H1 (cell line): ENCODE results near the gene ADD2. TPM values are rescaled to one million over a fixed set of nuclear protein-coding genes. Genes with fewer than 3 reads are reported as not detected.

ENCODE experiments used
- CBX5 ChIP-seq: fragments of 300-800, 300-1000 bp; sonication (generic); IDR thresholded peaks from 2 replicates; pipeline ENCODE4 v1.7.1; 2016; ENCODE audit warnings: antibody characterized with exemption, low read length, low read depth
- CHD7 ChIP-seq: fragments of 300-600 bp; sonication (generic); IDR thresholded peaks from 2 replicates; pipeline ENCODE4 v1.7.1; 2012; ENCODE audit warnings: low read length, moderate library complexity, mild to moderate bottlenecking, inconsistent platforms; ENCODE audit not compliant: insufficient replicate concordance
- JUND ChIP-seq: IDR thresholded peaks from 2 replicates; pipeline ENCODE4 v1.6.1; 2011; ENCODE audit warnings: mild to moderate bottlenecking, improper control_type of control experiment, low read length
- SUZ12 ChIP-seq: fragments of 200-600 bp; sonication (generic); IDR thresholded peaks from 2 replicates; pipeline ENCODE4 v1.6.1; 2012; ENCODE audit warnings: mild to moderate bottlenecking, inconsistent platforms, low read length, moderate library complexity, mixed read lengths
- polyA plus RNA-seq, 7 experiments: library from polyadenylated mRNA; depleted of rRNA in 3 of 7; stranded (reverse) in 5 of 7; unstranded in 2 of 7; fragments of >200 nt in 5 of 7; fragments of 200-250 nt in 2 of 7; gene quantifications; 1 replicate in 5 of 7; 2 replicates in 1 of 7; 4 replicates in 1 of 7; pipeline versions ENCODE4 v1.2.1 to v1.2.3, GENCODE V29; 2011 to 2013; ENCODE audit warnings: missing spikeins in 2 of 7, mixed read lengths in 2 of 7
- total RNA-seq: library from RNA; stranded (reverse); fragmentation: NEBNext Ultra II Directional; extraction: Animal tissue kit (Norgen Biotek cat#: 25700); gene quantifications from 2 replicates; pipeline ENCODE4 v1.2.1, GENCODE V29; 2021

Gene ADD2
- total and polyA plus RNA-seq, 2 of the 8 experiments (the other 6 are each of a cell fraction or from before 2014, with no cell fraction given): 58.5 to 170 TPM

GRCh38 chr2:70619167-70619566, 148.8 kb downstream of the ADD2 start (continued):
- TF ChIP-seq CBX5 (no peak), CHD7 (no peak), SUZ12 (no peak), JUND (no peak)
